Stomach (tissue), 9 donors: ENCODE measurements around the gene TOX4. TPM values are rescaled to one million over a fixed set of nuclear protein-coding genes. Genes with fewer than 3 reads are reported as not detected.

Source experiments
- DNase-seq, 2 donors: peaks; one replicate each; pipeline versions ENCODE4 v3.0.0 to v3.0.0-alpha.2; 2013 to 2019
- H3K27ac ChIP-seq, 5 donors: fragments of 200-600 bp in 4 of 5; sonication (generic) in 4 of 5; one replicate each; pipeline ENCODE4 v1.5.1; 2013 to 2019; ENCODE audit warnings: mild to moderate bottlenecking in 1 of 5, moderate library complexity in 1 of 5
- H3K27me3 ChIP-seq, 3 donors: fragments of 200-600 bp; sonication (generic); one replicate each; pipeline ENCODE4 v1.5.1; 2017 to 2019; ENCODE audit warnings: mixed run types in 1 of 3
- H3K36me3 ChIP-seq, 4 donors: fragments of 200-600 bp; sonication (generic); 1 replicate in 3 of 4; 2 replicates in 1 of 4; pipeline ENCODE4 v1.5.1; 2016 to 2019
- H3K4me1 ChIP-seq, 4 donors: fragments of 200-600 bp; sonication (generic); one replicate each; pipeline ENCODE4 v1.5.1; 2016 to 2019
- H3K4me3 ChIP-seq, 4 donors: fragments of 200-600 bp; sonication (generic) in 3 of 4; one replicate each; pipeline ENCODE4 v1.5.1; 2016 to 2019; ENCODE audit warnings: mild to moderate bottlenecking in 1 of 4
- H3K9me3 ChIP-seq, 4 donors: fragments of 200-600 bp; sonication (generic); one replicate each; pipeline ENCODE4 v1.5.1; 2016 to 2019
- CTCF ChIP-seq, 7 experiments: fragments of 450-650 bp in 4 of 7; fragments of 200-600 bp in 3 of 7; sonication (generic) in 3 of 7; IDR thresholded peaks; one replicate each; pipeline ENCODE4 v1.5.1; 2016 to 2019; ENCODE audit warnings: antibody characterized with exemption in 7 of 7, control low read depth in 2 of 7, mild to moderate bottlenecking in 1 of 7
- EP300 ChIP-seq: sonication (generic); formaldehyde crosslinking; IDR thresholded peaks from one replicate; pipeline ENCODE4 v1.6.1; 2017; ENCODE audit warnings: antibody characterized with exemption
- POLR2A ChIP-seq, 4 donors: fragments of 450-650 bp; IDR thresholded peaks; one replicate each; pipeline ENCODE4 v1.6.1; 2016; ENCODE audit warnings: antibody characterized with exemption in 4 of 4, control low read depth in 2 of 4, mild to moderate bottlenecking in 1 of 4, moderate library complexity in 1 of 4
- POLR2AphosphoS5 ChIP-seq, 3 donors: sonication (generic); formaldehyde crosslinking; IDR thresholded peaks; one replicate each; pipeline ENCODE4 v1.6.1; 2016; ENCODE audit warnings: antibody characterized with exemption in 3 of 3
- WGBS, 5 donors: extraction: QIAGEN DNeasy Blood & Tissue Kit in 3 of 5; methylation state at CpG; one replicate each; pipeline versions ENCODE4 v1.1.5 to v1.1.7; 2013 to 2018; 5-methylcytosine and 5-hydroxymethylcytosine counted together
- intact Hi-C: fragments of 100-400 bp; cut with DNase I; formaldehyde crosslinking; loops from one replicate; pipeline ENCODE4 v1.15.1; 2023; ENCODE audit warnings: low total_unique reads
- polyA plus RNA-seq, 3 donors: library from polyadenylated mRNA; stranded (reverse); fragments of 200-250 nt; gene quantifications; one replicate each; pipeline ENCODE4 v1.2.3, GENCODE V29; 2013
- total RNA-seq, 5 donors: library from RNA; depleted of rRNA; stranded (reverse); fragments of >200 nt; gene quantifications; one replicate each; pipeline versions ENCODE4 v1.1.0 to v1.2.3, GENCODE V29; 2014 to 2016
- donor health status: healthy with polysubstance abuse.
- donor health status: Bipolar disorder and iron deficiency.
- donor health status: healthy.

Gene TOX4
- total and polyA plus RNA-seq, 8 donors, result 8.4 to 102 (median 30.2) TPM

GRCh38 chr14:21496453-21496852, 19.5 kb downstream of the TOX4 start:
- no peak overlapping the region for H3K4me3 ChIP-seq
- H3K4me1 ChIP-seq, result no peaks in the 10 kb centered on the region
- intact Hi-C loops, result loop anchor here (10.0 kb wide), 1 partner anchor 58 kb away; no protein-coding TSS in a partner anchor
- peaks cover 84 to 100% (median 100%) of the 10 kb centered on the region in 4 donors for H3K36me3 ChIP-seq
- no peaks in the 10 kb centered on the region for H3K27me3 ChIP-seq
- 85 to 91% (median 88%) methylated on average over 2 of the region's 2 CpGs for WGBS, 5 donors
- TF ChIP-seq POLR2A (IDR thresholded peaks at IDR 0.05), result no peak
- no peak for TF ChIP-seq EP300
- TF ChIP-seq POLR2AphosphoS5 (IDR thresholded peaks at IDR 0.05), result no peak
- TF ChIP-seq CTCF (IDR thresholded peaks at IDR 0.05), result no peak
- no peaks in the 10 kb centered on the region for H3K9me3 ChIP-seq
- H3K27ac ChIP-seq, result no peak overlapping the region
- DNase-seq, result no peak

- DNase-seq, result peak in 1 of 2 donors; percentile 79
- WGBS, 5 donors, result 61 to 64% (median 63%) methylated on average over 5 of the region's 5 CpGs
- H3K4me3 ChIP-seq, result no peak overlapping the region
- intact Hi-C loops, result loop anchor here (10.0 kb wide), 1 partner anchor 56 kb away; no protein-coding TSS in a partner anchor
- H3K36me3 ChIP-seq, result peaks cover 72 to 100% (median 100%) of the 10 kb centered on the region in 4 donors
- H3K27ac ChIP-seq, result no peak overlapping the region
- TF ChIP-seq EP300 (no peak), CTCF (IDR thresholded peaks at IDR 0.05) (peak in 3 of 7 experiments; percentile 28 to 41 (median 37))
- no peaks in the 10 kb centered on the region for H3K27me3 ChIP-seq
- H3K4me1 ChIP-seq, result no peaks in the 10 kb centered on the region
- no peaks in the 10 kb centered on the region for H3K9me3 ChIP-seq
Measured at GRCh38 chr14:21498540-21499526, 21.8 kb downstream of the TOX4 start.

GRCh38 chr14:21501568-21501967, 24.6 kb downstream of the TOX4 start:
- Histone ChIP-seq H3K9me3 (no peaks in the 10 kb centered on the region), H3K36me3 (peaks cover 48 to 79% (median 72%) of the 10 kb centered on the region in 4 donors), H3K4me1 (peaks cover 0 to 16% (median 8%) of the 10 kb centered on the region in 4 donors), H3K4me3 (no peak overlapping the region), H3K27me3 (no peaks in the 10 kb centered on the region), H3K27ac (no peak overlapping the region)
- whole genome bisulfite sequencing, 5 donors, result 93 to 100% (median 94%) methylated on average over 5 of the region's 5 CpGs
- DNase-seq, result no peak
- intact Hi-C loops, result no loop called here
- TF ChIP-seq EP300 (no peak), POLR2A (IDR thresholded peaks at IDR 0.05) (no peak), CTCF (IDR thresholded peaks at IDR 0.05) (no peak), POLR2AphosphoS5 (IDR thresholded peaks at IDR 0.05) (no peak)

- Histone ChIP-seq H3K9me3 (no peaks in the 10 kb centered on the region), H3K4me1 (peaks cover 0 to 24% (median 11%) of the 10 kb centered on the region in 4 donors), H3K36me3 (peaks cover 39 to 71% (median 66%) of the 10 kb centered on the region in 4 donors), H3K4me3 (no peak overlapping the region), H3K27ac (no peak overlapping the region), H3K27me3 (no peaks in the 10 kb centered on the region)
- intact Hi-C loops, result no loop called here
- DNase-seq, result no peak
- TF ChIP-seq EP300 (no peak), POLR2A (IDR thresholded peaks at IDR 0.05) (no peak), CTCF (IDR thresholded peaks at IDR 0.05) (no peak), POLR2AphosphoS5 (IDR thresholded peaks at IDR 0.05) (no peak)
- WGBS, 5 donors, result 70 to 97% (median 91%) methylated on average over 4 of the region's 4 CpGs
Measured at GRCh38 chr14:21503376-21503775, 26.4 kb downstream of the TOX4 start.
